Measurements from ENCODE around the gene UTS2B. TPM values are rescaled to one million over a fixed set of nuclear protein-coding genes. Genes with fewer than 3 reads are reported as not detected.

The UTS2B gene
- polyA plus RNA-seq, 1 donor from 2014 or later = 0.46 TPM

DNA sequence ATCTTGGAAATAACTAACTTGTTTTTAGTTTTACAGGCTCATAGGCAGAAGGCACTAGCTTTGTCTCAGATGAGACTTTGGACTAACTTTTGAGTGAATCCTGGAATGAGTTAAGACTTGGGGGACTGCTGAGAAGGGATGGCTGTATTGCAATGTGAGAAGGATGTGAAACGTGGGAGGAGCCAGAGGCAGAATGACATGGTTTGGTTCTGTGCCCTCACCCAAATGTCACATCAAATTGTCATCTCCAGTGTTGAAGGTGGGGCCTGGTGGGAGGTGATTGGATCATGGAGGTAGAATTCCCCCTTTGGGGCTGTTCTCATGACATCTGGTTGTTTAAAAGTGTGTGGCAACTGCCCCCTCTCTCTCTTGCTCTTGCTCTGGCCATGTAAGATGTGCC lies 29.9 kb downstream of the UTS2B start:
- H3K9me2 ChIP-seq (ENCODE audit: insufficient read depth, low read length) = no peaks in the 10 kb centered on the region
- no peak overlapping the region for H3K4me3 ChIP-seq (ENCODE audit: low read length)
- no peak overlapping the region for H3K9ac ChIP-seq (ENCODE audit: low read length)
- no peaks in the 10 kb centered on the region for H3F3A ChIP-seq (ENCODE audit: insufficient read depth, low read length, poor library complexity, severe bottlenecking)
- no peak overlapping the region for H3K4me2 ChIP-seq (ENCODE audit: low read length)
- H3K27me3 ChIP-seq (ENCODE audit: insufficient read depth, low read depth, low read length) = no peaks in the 10 kb centered on the region
- H3K36me3 ChIP-seq (ENCODE audit: insufficient read depth, low read length) = no peaks in the 10 kb centered on the region
- no peak overlapping the region for H3K27ac ChIP-seq (ENCODE audit: low read length)
- H3K9me3 ChIP-seq (ENCODE audit: low read length) = no peaks in the 10 kb centered on the region
- TF ChIP-seq RAD21 (conservative IDR thresholded peaks at IDR 0.05) (no peak), POLR2AphosphoS5 (IDR thresholded peaks at IDR 0.05) (no peak), MXI1 (conservative IDR thresholded peaks at IDR 0.05; ENCODE audit: poor library complexity, severe bottlenecking) (no peak), SMC3 (conservative IDR thresholded peaks at IDR 0.05; ENCODE audit: poor library complexity) (no peak), EP300 (conservative IDR thresholded peaks at IDR 0.05; ENCODE audit: poor library complexity, severe bottlenecking) (no peak), EZH2 (IDR thresholded peaks at IDR 0.05; ENCODE audit: borderline replicate concordance, insufficient read depth, low read length, poor library complexity, severe bottlenecking) (no peak), TAF1 (IDR thresholded peaks at IDR 0.05; ENCODE audit: low read depth) (no peak)
- TF ChIP-seq, protein P1, sequence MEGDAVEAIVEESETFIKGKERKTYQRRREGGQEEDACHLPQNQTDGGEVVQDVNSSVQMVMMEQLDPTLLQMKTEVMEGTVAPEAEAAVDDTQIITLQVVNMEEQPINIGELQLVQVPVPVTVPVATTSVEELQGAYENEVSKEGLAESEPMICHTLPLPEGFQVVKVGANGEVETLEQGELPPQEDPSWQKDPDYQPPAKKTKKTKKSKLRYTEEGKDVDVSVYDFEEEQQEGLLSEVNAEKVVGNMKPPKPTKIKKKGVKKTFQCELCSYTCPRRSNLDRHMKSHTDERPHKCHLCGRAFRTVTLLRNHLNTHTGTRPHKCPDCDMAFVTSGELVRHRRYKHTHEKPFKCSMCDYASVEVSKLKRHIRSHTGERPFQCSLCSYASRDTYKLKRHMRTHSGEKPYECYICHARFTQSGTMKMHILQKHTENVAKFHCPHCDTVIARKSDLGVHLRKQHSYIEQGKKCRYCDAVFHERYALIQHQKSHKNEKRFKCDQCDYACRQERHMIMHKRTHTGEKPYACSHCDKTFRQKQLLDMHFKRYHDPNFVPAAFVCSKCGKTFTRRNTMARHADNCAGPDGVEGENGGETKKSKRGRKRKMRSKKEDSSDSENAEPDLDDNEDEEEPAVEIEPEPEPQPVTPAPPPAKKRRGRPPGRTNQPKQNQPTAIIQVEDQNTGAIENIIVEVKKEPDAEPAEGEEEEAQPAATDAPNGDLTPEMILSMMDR (IDR thresholded peaks at IDR 0.05; ENCODE audit: poor library complexity, severe bottlenecking) = no peak
- TF ChIP-seq, protein P2, sequence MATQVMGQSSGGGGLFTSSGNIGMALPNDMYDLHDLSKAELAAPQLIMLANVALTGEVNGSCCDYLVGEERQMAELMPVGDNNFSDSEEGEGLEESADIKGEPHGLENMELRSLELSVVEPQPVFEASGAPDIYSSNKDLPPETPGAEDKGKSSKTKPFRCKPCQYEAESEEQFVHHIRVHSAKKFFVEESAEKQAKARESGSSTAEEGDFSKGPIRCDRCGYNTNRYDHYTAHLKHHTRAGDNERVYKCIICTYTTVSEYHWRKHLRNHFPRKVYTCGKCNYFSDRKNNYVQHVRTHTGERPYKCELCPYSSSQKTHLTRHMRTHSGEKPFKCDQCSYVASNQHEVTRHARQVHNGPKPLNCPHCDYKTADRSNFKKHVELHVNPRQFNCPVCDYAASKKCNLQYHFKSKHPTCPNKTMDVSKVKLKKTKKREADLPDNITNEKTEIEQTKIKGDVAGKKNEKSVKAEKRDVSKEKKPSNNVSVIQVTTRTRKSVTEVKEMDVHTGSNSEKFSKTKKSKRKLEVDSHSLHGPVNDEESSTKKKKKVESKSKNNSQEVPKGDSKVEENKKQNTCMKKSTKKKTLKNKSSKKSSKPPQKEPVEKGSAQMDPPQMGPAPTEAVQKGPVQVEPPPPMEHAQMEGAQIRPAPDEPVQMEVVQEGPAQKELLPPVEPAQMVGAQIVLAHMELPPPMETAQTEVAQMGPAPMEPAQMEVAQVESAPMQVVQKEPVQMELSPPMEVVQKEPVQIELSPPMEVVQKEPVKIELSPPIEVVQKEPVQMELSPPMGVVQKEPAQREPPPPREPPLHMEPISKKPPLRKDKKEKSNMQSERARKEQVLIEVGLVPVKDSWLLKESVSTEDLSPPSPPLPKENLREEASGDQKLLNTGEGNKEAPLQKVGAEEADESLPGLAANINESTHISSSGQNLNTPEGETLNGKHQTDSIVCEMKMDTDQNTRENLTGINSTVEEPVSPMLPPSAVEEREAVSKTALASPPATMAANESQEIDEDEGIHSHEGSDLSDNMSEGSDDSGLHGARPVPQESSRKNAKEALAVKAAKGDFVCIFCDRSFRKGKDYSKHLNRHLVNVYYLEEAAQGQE (IDR thresholded peaks at IDR 0.05; ENCODE audit: borderline replicate concordance) = no peak
- no peaks in the 10 kb centered on the region for H3K79me2 ChIP-seq (replicated peaks; ENCODE audit: insufficient read depth, low read length)
- H4K20me1 ChIP-seq (ENCODE audit: insufficient read depth) = no peaks in the 10 kb centered on the region
- H2AFZ ChIP-seq (ENCODE audit: low read depth, low read length) = no peak overlapping the region

DNA sequence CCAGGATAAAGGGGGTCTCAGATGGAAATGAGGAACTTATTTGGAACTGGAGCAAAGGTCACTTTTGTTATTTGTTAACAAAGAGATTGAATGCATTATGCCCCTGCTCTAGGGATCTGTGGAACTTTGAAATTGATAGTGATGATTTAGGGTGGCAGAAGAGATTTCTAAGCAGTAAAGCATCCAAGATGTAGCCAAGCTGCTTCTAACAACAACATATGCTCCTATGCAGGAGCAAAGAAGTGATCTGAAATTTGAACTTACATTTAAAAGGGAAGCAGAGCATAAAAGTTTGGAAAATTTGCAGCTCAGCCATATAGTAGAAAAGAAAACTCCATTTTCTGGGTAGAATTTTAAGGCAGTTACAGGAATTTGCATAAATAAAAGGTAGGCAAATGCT lies 31.5 kb downstream of the UTS2B start:
- no peaks in the 10 kb centered on the region for H3K9me3 ChIP-seq (ENCODE audit: low read length)
- no peaks in the 10 kb centered on the region for H3K79me2 ChIP-seq (replicated peaks; ENCODE audit: insufficient read depth, low read length)
- no peak overlapping the region for H3K27ac ChIP-seq (ENCODE audit: low read length)
- no peaks in the 10 kb centered on the region for H3F3A ChIP-seq (ENCODE audit: insufficient read depth, low read length, poor library complexity, severe bottlenecking)
- H3K27me3 ChIP-seq (ENCODE audit: insufficient read depth, low read depth, low read length) = no peaks in the 10 kb centered on the region
- no peak overlapping the region for H3K4me3 ChIP-seq (ENCODE audit: low read length)
- no peaks in the 10 kb centered on the region for H4K20me1 ChIP-seq (ENCODE audit: insufficient read depth)
- no peak overlapping the region for H2AFZ ChIP-seq (ENCODE audit: low read depth, low read length)
- TF ChIP-seq, protein P1 (IDR thresholded peaks at IDR 0.05; ENCODE audit: poor library complexity, severe bottlenecking) = no peak
- TF ChIP-seq POLR2AphosphoS5 (IDR thresholded peaks at IDR 0.05) (no peak), MXI1 (conservative IDR thresholded peaks at IDR 0.05; ENCODE audit: poor library complexity, severe bottlenecking) (no peak), TAF1 (IDR thresholded peaks at IDR 0.05; ENCODE audit: low read depth) (no peak), EP300 (conservative IDR thresholded peaks at IDR 0.05; ENCODE audit: poor library complexity, severe bottlenecking) (no peak), RAD21 (conservative IDR thresholded peaks at IDR 0.05) (no peak), SMC3 (conservative IDR thresholded peaks at IDR 0.05; ENCODE audit: poor library complexity) (no peak), EZH2 (IDR thresholded peaks at IDR 0.05; ENCODE audit: borderline replicate concordance, insufficient read depth, low read length, poor library complexity, severe bottlenecking) (no peak)
- TF ChIP-seq, protein P2 (IDR thresholded peaks at IDR 0.05; ENCODE audit: borderline replicate concordance) = no peak
- H3K36me3 ChIP-seq (ENCODE audit: insufficient read depth, low read length) = no peaks in the 10 kb centered on the region
- no peaks in the 10 kb centered on the region for H3K9me2 ChIP-seq (ENCODE audit: insufficient read depth, low read length)
- no peak overlapping the region for H3K9ac ChIP-seq (ENCODE audit: low read length)
- H3K4me2 ChIP-seq (ENCODE audit: low read length) = no peak overlapping the region

Measured in neural cell (in vitro differentiated cells).